Astrocyte of the spinal cord (primary cell): Measurements from ENCODE around the gene TRIOBP.
"Not testable (repeated sequence)": the region's sequence is repeated elsewhere in the genome, so short reads cannot be mapped to it uniquely, and the experiment has no call there.

Source experiments
- DNase-seq: peaks from one replicate; pipeline ENCODE4 v3.0.0; 2011; ENCODE audit warnings: low read depth, low spot score
- H3K4me3 ChIP-seq: 2 replicates; pipeline ENCODE4 v1.5.1; 2011; ENCODE audit warnings: low read depth, mild to moderate bottlenecking, low read length, moderate library complexity
- CTCF ChIP-seq: IDR thresholded peaks from 2 replicates; pipeline ENCODE4 v1.5.1; 2012; ENCODE audit warnings: low read depth, mild to moderate bottlenecking, low read length, inconsistent platforms
- in situ Hi-C: cut with HindIII; loops from 2 replicates; pipeline ENCODE4 v1.10.0; 2017; ENCODE audit warnings: low sequenced_read_pairs

TRIOBP gene

GRCh38 chr22:37784829-37785495 lies 88.1 kb downstream of the TRIOBP start:
- in situ Hi-C loops: no loop called here
- H3K4me3 ChIP-seq: no peak overlapping the region
- DNase-seq: no peak
- TF ChIP-seq CTCF: no peak

- DNase-seq: no peak
- H3K4me3 ChIP-seq: no peak overlapping the region
- in situ Hi-C loops: no loop called here
- no peak for TF ChIP-seq CTCF
These were observed 93.4 kb downstream of the TRIOBP start for GRCh38 chr22:37790234-37790633.

- H3K4me3 ChIP-seq: no peak overlapping the region
These were observed 95.6 kb downstream of the TRIOBP start for GRCh38 chr22:37792494-37792893.

GRCh38 chr22:37794376-37794775 lies 97.5 kb downstream of the TRIOBP start:
- in situ Hi-C loops: no loop called here
- TF ChIP-seq CTCF: no peak
- no peak for DNase-seq

More at GRCh38 chr22:37792494-37792893, 95.6 kb downstream of the TRIOBP start:
- TF ChIP-seq CTCF: no peak
- in situ Hi-C loops: no loop called here
- no peak for DNase-seq

GRCh38 chr22:37796079-37796478 lies 99.2 kb downstream of the TRIOBP start:
- TF ChIP-seq CTCF: no peak
- DNase-seq: no peak
- no peak overlapping the region for H3K4me3 ChIP-seq
- in situ Hi-C loops: no loop called here

More at GRCh38 chr22:37794376-37794775, 97.5 kb downstream of the TRIOBP start:
- H3K4me3 ChIP-seq: no peak overlapping the region

- DNase-seq, H3K4me3 ChIP-seq, in situ Hi-C loops: not testable (repeated sequence)
These were observed 100.4 kb downstream of the TRIOBP start for GRCh38 chr22:37797259-37797658.

- in situ Hi-C loops: no loop called here
- no peak for DNase-seq
- no peak overlapping the region for H3K4me3 ChIP-seq
- TF ChIP-seq CTCF: no peak
These were observed 101.1 kb downstream of the TRIOBP start for GRCh38 chr22:37797874-37798500.

- DNase-seq, in situ Hi-C loops, H3K4me3 ChIP-seq: not testable (repeated sequence)
These were observed 103.1 kb downstream of the TRIOBP start for GRCh38 chr22:37799979-37800378.
